HepG2 (cell line): ENCODE data around the gene DOC2A. TPM values are rescaled to one million over a fixed set of nuclear protein-coding genes. Genes with fewer than 3 reads are reported as not detected.

ENCODE experiments used
- ATF6 ChIP-seq: sonication (generic); formaldehyde crosslinking; conservative IDR thresholded peaks from 2 replicates; pipeline ENCODE4 v1.4.0; 2020; ENCODE audit warnings: missing genetic modification reagents
- CBX1 ChIP-seq: IDR thresholded peaks from one replicate; pipeline ENCODE4 v1.6.1; 2016; ENCODE audit warnings: antibody characterized with exemption, low read depth
- GPBP1L1 ChIP-seq: sonication (generic); formaldehyde crosslinking; IDR thresholded peaks from 2 replicates; pipeline ENCODE4 v1.5.0; 2020; ENCODE audit warnings: mild to moderate bottlenecking, missing genetic modification reagents
- JUN ChIP-seq: sonication (generic); formaldehyde crosslinking; IDR thresholded peaks from 2 replicates; pipeline ENCODE4 v1.4.0; 2020; ENCODE audit warnings: mild to moderate bottlenecking, missing genetic modification reagents
- MYPOP ChIP-seq: sonication (generic); formaldehyde crosslinking; IDR thresholded peaks from 2 replicates; pipeline ENCODE4 v1.8.1; 2023; ENCODE audit warnings: mild to moderate bottlenecking, moderate library complexity, missing genetic modification reagents
- NFRKB ChIP-seq: fragments of 450-650 bp; IDR thresholded peaks from 2 replicates; pipeline ENCODE4 v1.6.1; 2017
- PAXIP1 ChIP-seq: sonication (generic); formaldehyde crosslinking; conservative IDR thresholded peaks from 2 replicates; pipeline ENCODE4 v1.4.0; 2020; ENCODE audit warnings: mild to moderate bottlenecking, missing genetic modification reagents, moderate library complexity
- PRDM15 ChIP-seq: sonication (generic); formaldehyde crosslinking; IDR thresholded peaks from 2 replicates; pipeline ENCODE4 v1.4.0; 2020; ENCODE audit warnings: missing genetic modification reagents
- PRPF4 ChIP-seq: fragments of 200-400 bp; formaldehyde crosslinking; IDR thresholded peaks from 2 replicates; pipeline ENCODE4 v1.6.1; 2016; ENCODE audit warnings: low read length, low read depth; ENCODE audit not compliant: poor library complexity, severe bottlenecking
- YY1 ChIP-seq: IDR thresholded peaks from 2 replicates; pipeline ENCODE4 v1.6.1; 2011; ENCODE audit warnings: low read length, low read depth, moderate library complexity, mild to moderate bottlenecking; ENCODE audit not compliant: insufficient read depth, insufficient replicate concordance
- ZNF160 ChIP-seq: sonication (generic); formaldehyde crosslinking; IDR thresholded peaks from 2 replicates; pipeline ENCODE4 v1.8.0; 2022; ENCODE audit warnings: mild to moderate bottlenecking, inconsistent platforms, missing genetic modification reagents
- ZNF326 ChIP-seq: sonication (generic); formaldehyde crosslinking; IDR thresholded peaks from 2 replicates; pipeline ENCODE4 v1.4.0; 2020; ENCODE audit warnings: missing genetic modification reagents, borderline replicate concordance
- ZNF367 ChIP-seq: sonication (generic); formaldehyde crosslinking; IDR thresholded peaks from 2 replicates; pipeline ENCODE4 v1.4.0; 2020; ENCODE audit warnings: missing genetic modification reagents, borderline replicate concordance
- ZNF639 ChIP-seq: conservative IDR thresholded peaks from 2 replicates; pipeline ENCODE4 v1.6.1; 2018; ENCODE audit warnings: missing genetic modification reagents
- ZNF709 ChIP-seq: sonication (generic); formaldehyde crosslinking; IDR thresholded peaks from 2 replicates; pipeline ENCODE4 v1.5.0; 2020; ENCODE audit warnings: mild to moderate bottlenecking, missing genetic modification reagents
- polyA plus RNA-seq, 8 experiments: library from polyadenylated mRNA; depleted of rRNA in 3 of 8; stranded (reverse) in 7 of 8; unstranded in 1 of 8; fragments of >200 nt; fragmentation: Illumina TruSeq in 4 of 8; extraction: Trizol in 4 of 8; gene quantifications; 2 replicates each; pipeline versions ENCODE4 v1.2.1 to v1.2.3, GENCODE V29; 2011 to 2016; ENCODE audit warnings: low read depth in 4 of 8, missing spikeins in 1 of 8, mixed read lengths in 1 of 8; ENCODE audit not compliant: insufficient read depth in 1 of 8
- total RNA-seq, 5 experiments: library from RNA; depleted of rRNA; stranded (reverse); fragments of >200 nt; fragmentation: Illumina TruSeq; extraction: Trizol; gene quantifications; 2 replicates each; pipeline ENCODE4 v1.2.3, GENCODE V29; 2016; ENCODE audit warnings: low read depth in 1 of 5

The DOC2A gene
- total and polyA plus RNA-seq, 2 of the 13 experiments (the other 11 are each of a cell fraction or from before 2014, with no cell fraction given) = 0.15 to 0.55 TPM

- TF ChIP-seq PAXIP1 (CRISPR knock-in tag) (no peak; the same call in 1 of the 2 replicates), CBX1 (no peak), GPBP1L1 (CRISPR knock-in tag) (no peak), PRPF4 (no peak), YY1 (no peak), ZNF639 (CRISPR knock-in tag) (0 out of 2 replicates have a peak, but pooled peaks have one; percentile 3), ZNF160 (CRISPR knock-in tag) (no peak; the same call in 1 of the 2 replicates), NFRKB (no peak), ZNF367 (peak; percentile 57; the same call in 1 of the 2 replicates), ZNF326 (no peak), PRDM15 (CRISPR knock-in tag) (no peak; the same call in 1 of the 2 replicates), ATF6 (0 out of 2 replicates have a peak, but pooled peaks have one; percentile 9), ZNF709 (CRISPR knock-in tag) (peak; percentile 89; the same call in 1 of the 2 replicates), MYPOP (CRISPR knock-in tag) (no peak), JUN (CRISPR knock-in tag) (no peak)
Observed at GRCh38 chr16:29995324-29995910, 15.4 kb downstream of the DOC2A start, which contains the start of gene HIRIP3 (continued).
